8988T (cell line): ENCODE measurements around the gene TRIM73.
"Not testable (repeated sequence)": the region's sequence is repeated elsewhere in the genome, so short reads cannot be mapped to it uniquely, and the experiment has no call there.

Experiments used
- DNase-seq: peaks from one replicate; pipeline ENCODE4 v3.0.0; 2011

TRIM73 gene

GRCh38 chr7:75395329-75395728 is at the start of gene TRIM73:
TRIM73 (plus strand) TSS chr7:75395629; CDS start chr7:75398934, 3,305 bp downstream.
- DNase-seq, result not testable (repeated sequence)

- DNase-seq, result not testable (repeated sequence)
Measured at GRCh38 chr7:75358671-75359541, 36.5 kb upstream of the TRIM73 start.

GRCh38 chr7:75359542-75359848 is 35.9 kb upstream of the TRIM73 start:
- DNase-seq, result not testable (repeated sequence)

GRCh38 chr7:75364079-75364478 is 31.4 kb upstream of the TRIM73 start:
- not testable (repeated sequence) for DNase-seq

- not testable (repeated sequence) for DNase-seq
Measured at GRCh38 chr7:75366643-75367042, 28.8 kb upstream of the TRIM73 start.

GRCh38 chr7:75367313-75367712 is 28.1 kb upstream of the TRIM73 start:
- DNase-seq, result not testable (repeated sequence)

GRCh38 chr7:75374144-75374518 is 21.3 kb upstream of the TRIM73 start:
- DNase-seq, result not testable (repeated sequence)

- not testable (repeated sequence) for DNase-seq
Measured at GRCh38 chr7:75374519-75375317, 20.7 kb upstream of the TRIM73 start.

- DNase-seq, result not testable (repeated sequence)
Measured at GRCh38 chr7:75393194-75393593, 2.2 kb upstream of the TRIM73 start.

GRCh38 chr7:75397865-75398264 is 2.4 kb downstream of the TRIM73 start:
- DNase-seq, result not testable (repeated sequence)

- not testable (repeated sequence) for DNase-seq
Measured at GRCh38 chr7:75398771-75399700, 3.6 kb downstream of the TRIM73 start.

- DNase-seq, result not testable (repeated sequence)
Measured at GRCh38 chr7:75400575-75400974, 5.1 kb downstream of the TRIM73 start.

- not testable (repeated sequence) for DNase-seq
Measured at GRCh38 chr7:75403455-75404443, 8.3 kb downstream of the TRIM73 start.

GRCh38 chr7:75404663-75405062 is 9.2 kb downstream of the TRIM73 start:
- DNase-seq, result not testable (repeated sequence)

GRCh38 chr7:75409880-75410822 is 14.7 kb downstream of the TRIM73 start:
- DNase-seq, result not testable (repeated sequence)

GRCh38 chr7:75410823-75411173 is 15.4 kb downstream of the TRIM73 start:
- not testable (repeated sequence) for DNase-seq

GRCh38 chr7:75414204-75414603 is 18.8 kb downstream of the TRIM73 start:
- DNase-seq, result not testable (repeated sequence)

- DNase-seq, result not testable (repeated sequence)
Measured at GRCh38 chr7:75414708-75415427, 19.4 kb downstream of the TRIM73 start.

GRCh38 chr7:75415428-75415817 is 20.0 kb downstream of the TRIM73 start:
- not testable (repeated sequence) for DNase-seq
